HG03521 (cell line): ENCODE data around the gene TRPM2.
"Not testable (repeated sequence)": the region's sequence is repeated elsewhere in the genome, so short reads cannot be mapped to it uniquely, and the experiment has no call there.

Experiments used
- ATAC-seq: cut with Tn5 transposase; IDR thresholded peaks from one replicate; pipeline ENCODE4 v1.9.1; 2021; ENCODE audit warnings: mild to moderate bottlenecking, moderate library complexity; ENCODE audit not compliant: unreplicated experiment

TRPM2 gene

GRCh38 chr21:44477131-44477530, 123.7 kb downstream of the TRPM2 start:
- ATAC-seq = no peak

GRCh38 chr21:44477712-44478111, 124.3 kb downstream of the TRPM2 start:
- ATAC-seq = no peak

GRCh38 chr21:44478124-44478800, 124.8 kb downstream of the TRPM2 start:
- no peak for ATAC-seq

- no peak for ATAC-seq
Observed at GRCh38 chr21:44478801-44479167, 125.4 kb downstream of the TRPM2 start.

- not testable (repeated sequence) for ATAC-seq
Observed at GRCh38 chr21:44479556-44480199, 126.3 kb downstream of the TRPM2 start.

- no peak for ATAC-seq
Observed at GRCh38 chr21:44480200-44481053, 127.0 kb downstream of the TRPM2 start.

- no peak for ATAC-seq
Observed at GRCh38 chr21:44482581-44483287, 129.3 kb downstream of the TRPM2 start.

- no peak for ATAC-seq
Observed at GRCh38 chr21:44483288-44484237, 130.1 kb downstream of the TRPM2 start.

GRCh38 chr21:44484498-44485253, 131.3 kb downstream of the TRPM2 start:
- ATAC-seq = no peak

- no peak for ATAC-seq
Observed at GRCh38 chr21:44485254-44485793, 131.9 kb downstream of the TRPM2 start.

- no peak for ATAC-seq
Observed at GRCh38 chr21:44485796-44486195, 132.4 kb downstream of the TRPM2 start.

- no peak for ATAC-seq
Observed at GRCh38 chr21:44486302-44486701, 132.9 kb downstream of the TRPM2 start.

- no peak for ATAC-seq
Observed at GRCh38 chr21:44487831-44488230, 134.4 kb downstream of the TRPM2 start.

- ATAC-seq = no peak
Observed at GRCh38 chr21:44489962-44490361, 136.5 kb downstream of the TRPM2 start.

- no peak for ATAC-seq
Observed at GRCh38 chr21:44490405-44490804, 137.0 kb downstream of the TRPM2 start.

GRCh38 chr21:44490816-44491215, 137.4 kb downstream of the TRPM2 start:
- no peak for ATAC-seq
